NCI-H774 (cell line): ENCODE results near the gene IFNL3.

Source experiments
- DNase-seq: peaks from one replicate; lab custom pipeline; 2025; lab: John Stamatoyannopoulos, UW

IFNL3 gene

GRCh38 chr19:39193803-39194202 lies 51.0 kb downstream of the IFNL3 start:
- no peak for DNase-seq
